Inflammatory macrophage treated with lipopolysaccharide for 1 hour (primary cell): ENCODE measurements around the gene MTFP1.
"Not testable (repeated sequence)": the region's sequence is repeated elsewhere in the genome, so short reads cannot be mapped to it uniquely, and the experiment has no call there.

Experiments
- DNase-seq, 2 donors: peaks; one replicate each; pipeline ENCODE4 v3.0.0-alpha.2; 2020 to 2022

Gene MTFP1, protein sequence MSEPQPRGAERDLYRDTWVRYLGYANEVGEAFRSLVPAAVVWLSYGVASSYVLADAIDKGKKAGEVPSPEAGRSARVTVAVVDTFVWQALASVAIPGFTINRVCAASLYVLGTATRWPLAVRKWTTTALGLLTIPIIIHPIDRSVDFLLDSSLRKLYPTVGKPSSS

DNA sequence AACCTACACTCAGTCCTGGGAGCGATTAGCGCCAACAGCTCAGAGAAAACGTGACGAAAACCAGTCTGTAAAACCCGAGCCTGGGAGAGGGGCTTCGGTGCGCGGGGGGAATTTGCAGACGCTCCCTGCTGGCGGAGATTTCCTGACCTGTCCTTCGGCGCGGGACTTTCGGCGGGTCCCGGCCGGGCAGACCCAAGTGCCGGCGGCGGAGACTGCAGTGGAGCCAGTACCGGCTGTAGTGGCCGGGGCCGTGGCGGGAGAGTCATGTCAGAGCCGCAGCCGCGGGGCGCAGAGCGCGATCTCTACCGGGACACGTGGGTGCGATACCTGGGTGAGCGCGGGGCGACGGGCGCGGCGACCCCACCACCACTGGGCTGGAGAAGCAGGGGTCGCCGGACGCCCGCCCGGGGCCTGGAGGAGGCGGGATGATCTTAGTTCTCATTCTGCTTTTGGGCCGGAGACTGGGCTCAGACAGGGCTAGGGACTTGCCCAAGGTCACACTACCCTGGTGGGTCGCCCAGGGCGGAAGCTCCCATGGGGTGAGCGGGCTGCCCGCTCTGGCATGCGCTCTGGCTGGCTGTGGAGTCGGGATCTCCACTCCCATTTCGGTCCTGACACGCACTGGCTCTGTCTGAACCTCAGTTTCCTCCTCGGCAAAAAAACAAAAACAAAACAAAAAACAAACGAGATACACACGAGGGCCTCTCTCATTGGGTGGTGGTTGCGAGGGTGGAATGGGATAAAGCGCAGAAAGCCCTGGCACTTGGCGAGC, at the start of gene MTFP1:
Gene MTFP1 (plus strand): TSS at position 153 of the 772 bp plus-strand sequence. CDS start 112 bp downstream, at position 265.
- peak; percentile 53 to 76 for DNase-seq

DNA sequence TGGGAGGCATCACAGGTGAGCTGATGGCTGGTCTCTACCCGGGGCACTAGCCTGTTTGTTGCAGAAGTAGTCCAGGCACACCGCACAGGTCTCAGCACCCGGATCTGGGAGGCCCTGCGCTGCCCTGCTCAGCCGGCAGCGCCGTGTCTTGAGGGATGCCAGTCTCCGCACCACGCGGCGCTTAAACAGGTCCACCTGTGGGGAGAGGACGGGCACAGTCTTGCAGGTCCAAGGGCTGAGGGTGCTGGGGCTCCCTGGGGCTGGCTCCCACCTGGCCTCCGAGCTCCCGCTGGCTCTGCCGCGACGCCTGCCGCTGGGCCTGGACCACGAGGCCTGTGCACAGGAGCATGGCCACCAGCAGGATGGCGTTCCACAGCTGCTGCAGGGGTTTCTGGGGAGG, 45.6 kb upstream of the MTFP1 start:
- DNase-seq, result no peak

DNA sequence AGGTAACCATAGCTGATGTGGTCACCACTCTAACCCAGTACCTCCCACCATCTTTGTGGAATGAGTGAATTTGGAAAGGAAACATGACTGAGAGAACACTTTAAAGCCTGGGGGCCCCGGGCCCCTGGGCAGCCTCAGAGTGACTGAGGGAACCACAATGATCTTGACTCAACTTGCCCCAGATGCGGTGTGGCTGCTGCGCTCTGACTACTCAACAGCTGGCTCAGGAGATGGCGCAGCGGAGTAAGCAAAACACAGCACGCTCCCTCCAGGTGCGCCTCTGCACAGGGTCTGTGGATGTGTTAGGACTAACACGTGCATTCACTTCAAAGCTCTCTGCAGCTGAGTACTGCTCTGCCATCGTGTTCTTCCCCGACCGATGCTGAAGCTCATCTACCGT, 44.3 kb upstream of the MTFP1 start:
- DNase-seq, result no peak

DNA sequence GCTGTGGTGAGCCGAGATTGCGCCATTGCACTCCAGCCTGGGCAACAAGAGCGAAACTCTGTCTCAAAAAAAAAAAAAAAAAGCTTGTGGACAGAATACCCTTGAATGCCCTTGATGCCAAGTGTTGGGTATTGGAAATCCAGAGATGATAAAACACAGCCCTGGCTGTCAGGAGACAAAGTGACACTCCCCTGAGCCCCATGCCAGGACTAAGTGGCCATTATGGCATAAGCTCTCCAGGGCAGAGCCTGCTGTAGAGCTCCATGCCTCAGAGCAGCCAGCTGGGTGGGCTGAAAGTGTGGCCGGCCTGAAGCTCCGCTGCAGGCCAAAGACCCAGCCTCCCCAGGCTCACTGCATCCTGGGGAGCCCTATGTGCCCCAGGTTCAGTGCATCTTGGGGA, 43.2 kb upstream of the MTFP1 start:
- no peak for DNase-seq

DNA sequence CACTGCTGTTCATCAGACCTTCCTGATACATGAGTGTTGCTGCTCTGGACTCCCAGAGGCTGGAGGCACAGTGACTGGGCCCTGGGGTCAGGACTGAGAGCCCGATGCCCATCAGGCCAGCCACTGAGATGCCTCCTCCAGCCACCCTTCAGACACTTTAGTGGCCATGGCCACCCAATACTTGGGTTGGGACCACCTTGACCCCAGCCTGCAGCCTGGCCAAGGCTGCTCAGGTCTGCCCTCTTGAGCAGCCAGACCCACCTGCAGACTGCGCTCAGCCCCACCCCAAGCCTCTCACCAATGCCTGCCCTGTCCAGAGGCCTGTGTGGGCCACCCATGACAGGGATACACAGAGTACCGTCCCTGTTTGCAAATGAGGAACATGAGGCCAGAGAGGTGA, 42.5 kb upstream of the MTFP1 start:
- DNase-seq, result no peak

DNA sequence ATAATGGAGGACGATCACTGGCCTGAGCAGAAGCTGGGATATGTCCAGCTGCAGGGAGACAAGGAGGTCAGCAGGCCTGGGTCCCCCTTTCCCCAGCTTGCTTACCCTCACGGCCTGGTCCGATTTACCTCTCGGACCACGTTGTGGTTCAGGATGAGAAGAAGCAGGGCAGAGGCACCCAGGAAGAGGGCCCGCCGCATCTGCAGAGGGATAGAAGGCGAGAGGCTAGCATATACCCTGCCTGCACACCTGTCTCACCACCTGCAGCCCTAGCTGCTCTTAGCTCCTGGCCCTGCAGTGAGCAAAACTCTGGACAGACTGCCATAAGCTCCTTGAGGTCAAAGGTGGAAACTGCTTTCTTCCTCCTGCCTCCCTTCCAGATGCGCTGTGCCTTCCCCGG, 39.6 kb upstream of the MTFP1 start:
- DNase-seq, result no peak

DNA sequence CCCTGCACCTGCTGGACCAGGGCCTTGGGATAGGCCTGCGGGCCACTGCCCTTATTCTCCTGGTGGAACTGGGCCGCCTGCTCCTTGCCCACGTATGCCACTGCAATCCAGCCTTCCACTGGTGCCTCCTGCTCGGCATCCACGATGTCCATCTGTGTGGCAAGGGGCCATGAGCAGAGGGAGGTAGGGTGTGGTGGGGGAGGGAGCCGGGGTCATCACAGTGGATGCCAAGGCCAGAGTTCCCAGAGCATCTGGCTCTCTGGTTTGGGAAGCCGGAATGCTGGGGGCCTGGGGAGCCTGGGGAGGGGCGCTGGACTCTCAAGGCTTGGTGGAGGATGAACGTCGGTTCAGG, 39.0 kb upstream of the MTFP1 start:
- no peak for DNase-seq

DNA sequence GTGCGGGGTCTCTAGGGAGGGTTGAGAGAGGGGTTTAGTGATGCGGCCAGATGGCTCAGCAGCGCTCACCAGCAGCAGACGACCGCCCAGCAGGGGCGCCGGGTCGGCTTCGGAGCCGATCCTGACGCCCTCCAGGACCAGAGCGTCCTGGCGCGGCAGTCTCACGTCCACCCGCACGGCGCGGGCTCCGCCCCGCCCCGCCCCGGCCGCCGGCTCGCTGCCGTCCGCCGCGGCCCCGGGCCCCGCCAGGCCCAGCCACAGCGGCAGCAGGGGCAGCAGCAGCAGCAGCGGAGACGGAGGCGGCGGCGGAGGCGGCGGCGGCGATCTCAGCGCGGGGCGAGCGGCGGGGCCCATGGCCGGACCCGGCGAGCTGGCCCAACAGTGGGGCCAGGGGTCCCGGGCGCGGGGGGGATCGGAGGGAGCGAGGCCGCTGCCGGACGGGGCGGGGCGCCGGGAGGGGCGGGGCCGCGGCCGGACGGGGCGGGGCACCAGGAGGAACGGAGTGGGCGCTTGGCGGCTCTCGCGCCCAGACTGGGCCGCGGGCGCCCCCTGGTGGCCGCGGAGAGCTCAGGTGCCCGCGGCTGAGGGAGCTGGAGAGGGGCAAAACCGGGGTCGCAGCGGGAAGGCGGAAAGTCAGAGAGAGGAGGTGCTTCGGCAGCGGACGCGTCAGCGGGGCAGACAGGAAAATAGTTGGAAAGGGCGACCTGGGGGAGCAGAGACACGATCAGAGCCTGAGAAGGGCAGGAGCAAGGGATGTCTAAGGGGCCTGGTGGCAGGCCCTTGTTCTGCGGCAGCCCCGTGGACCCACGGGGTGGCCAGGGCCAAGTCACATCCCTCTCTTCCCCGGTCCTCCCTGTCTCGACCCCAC, 38.4 kb upstream of the MTFP1 start, which contains the start of gene RNF215:
Gene RNF215 (minus strand): TSS at position 452 of the 868 bp plus-strand sequence. CDS start 98 bp downstream, at position 354.
- peak; percentile 60 to 90 for DNase-seq

DNA sequence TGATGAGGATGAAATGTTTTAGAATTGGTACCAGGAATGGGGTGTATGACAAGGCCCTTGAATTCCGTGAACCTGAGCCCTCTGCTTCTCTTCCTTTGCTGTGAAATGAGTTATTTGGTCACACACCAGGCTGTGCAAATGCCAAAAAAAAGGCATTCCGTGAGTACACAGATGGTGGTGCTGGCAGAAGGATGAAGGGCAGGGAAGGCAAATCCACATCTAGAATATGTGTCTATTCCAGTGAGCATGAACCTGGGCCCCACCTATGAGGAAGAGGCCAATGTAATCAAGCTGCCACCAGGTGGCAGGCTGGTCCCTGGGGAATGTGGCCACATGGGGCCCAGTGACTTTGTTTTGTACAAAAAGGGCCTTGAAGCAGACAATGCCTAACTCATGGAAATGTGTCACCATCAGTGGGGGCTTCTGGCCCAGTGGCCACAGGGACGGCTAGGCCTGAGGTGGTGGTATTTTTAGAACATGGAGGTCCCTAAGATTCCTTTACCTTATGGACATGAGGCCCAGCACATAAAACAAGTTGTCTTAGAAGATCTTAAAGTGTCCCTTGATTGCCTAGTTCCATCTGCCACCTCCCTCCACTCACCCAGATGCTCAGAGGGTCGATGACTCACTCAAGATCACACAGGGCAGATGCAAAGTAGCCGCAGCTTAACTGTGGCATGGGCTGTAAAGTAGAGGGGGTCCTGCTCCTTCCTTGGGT, 34.4 kb upstream of the MTFP1 start:
- peak; percentile 66 to 87 for DNase-seq

DNA sequence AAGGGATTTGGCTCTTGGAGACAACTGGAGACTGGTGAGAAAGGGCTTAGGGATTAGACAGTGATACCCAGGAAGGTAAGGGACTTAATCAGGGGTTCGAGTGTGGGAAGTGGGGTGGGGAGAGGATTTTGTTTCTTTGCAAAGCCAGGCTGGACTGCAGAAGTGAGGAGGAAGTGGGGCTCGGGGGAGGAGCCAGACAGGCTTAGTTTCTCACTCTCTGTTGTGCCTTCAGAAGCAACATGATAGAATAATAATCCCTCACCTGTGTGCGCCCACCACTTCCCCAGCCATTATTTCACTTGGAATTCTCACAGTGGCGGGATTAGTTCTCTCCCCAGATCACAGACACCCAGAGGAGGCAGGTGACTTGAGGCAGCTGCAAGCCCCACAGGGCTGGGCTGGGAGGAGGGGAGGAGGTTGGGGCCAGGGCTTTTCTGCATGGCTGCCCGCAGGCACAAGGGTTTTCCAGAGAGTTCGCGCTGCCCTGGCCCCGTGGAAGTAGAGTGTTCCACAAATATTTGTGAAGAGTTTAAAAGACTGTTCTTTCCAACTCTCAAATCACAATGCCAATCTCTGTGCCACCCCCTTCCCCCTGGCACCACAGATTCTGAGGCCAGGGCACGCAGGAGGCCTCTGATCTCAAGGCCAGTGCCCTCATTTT, 32.8 kb upstream of the MTFP1 start:
- DNase-seq, result no peak

DNA sequence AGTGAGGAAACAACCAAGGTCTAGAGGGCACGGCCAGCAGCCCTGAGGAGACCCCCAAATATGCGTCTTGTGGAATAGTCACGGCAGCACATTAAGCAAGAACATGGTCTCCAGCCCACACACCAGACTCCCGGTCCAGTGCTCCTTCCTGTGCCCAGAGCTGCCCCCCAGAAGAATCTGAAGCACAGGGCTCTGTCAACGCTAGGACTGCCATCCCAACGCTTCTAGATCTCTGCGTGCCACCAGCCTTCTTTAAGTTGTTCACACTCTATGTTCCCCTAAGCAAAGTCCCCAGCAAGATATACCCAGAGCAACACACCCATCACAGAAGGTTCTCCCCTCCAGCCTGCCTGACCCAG, 32.3 kb upstream of the MTFP1 start:
- DNase-seq, result no peak

DNA sequence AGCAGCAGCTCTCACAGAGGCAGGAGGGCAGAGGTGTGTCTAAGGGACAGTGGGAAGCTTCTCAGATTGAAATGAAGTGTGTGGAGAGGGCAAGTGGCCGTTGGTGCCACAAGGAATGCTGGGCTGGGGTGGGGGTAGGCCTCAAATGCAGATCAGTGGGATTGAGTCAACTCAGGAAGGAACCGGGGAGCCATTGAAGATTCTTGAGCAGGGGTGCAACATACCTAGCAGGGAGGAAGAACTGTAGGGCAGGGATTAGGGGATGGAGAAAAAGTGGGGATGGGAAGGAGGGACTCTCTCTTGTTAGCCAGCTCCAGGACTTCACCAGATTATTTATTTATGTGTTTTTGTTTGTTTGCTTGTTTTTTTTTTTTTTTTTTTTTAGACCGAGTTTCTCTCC, 31.7 kb upstream of the MTFP1 start:
- no peak for DNase-seq

DNA sequence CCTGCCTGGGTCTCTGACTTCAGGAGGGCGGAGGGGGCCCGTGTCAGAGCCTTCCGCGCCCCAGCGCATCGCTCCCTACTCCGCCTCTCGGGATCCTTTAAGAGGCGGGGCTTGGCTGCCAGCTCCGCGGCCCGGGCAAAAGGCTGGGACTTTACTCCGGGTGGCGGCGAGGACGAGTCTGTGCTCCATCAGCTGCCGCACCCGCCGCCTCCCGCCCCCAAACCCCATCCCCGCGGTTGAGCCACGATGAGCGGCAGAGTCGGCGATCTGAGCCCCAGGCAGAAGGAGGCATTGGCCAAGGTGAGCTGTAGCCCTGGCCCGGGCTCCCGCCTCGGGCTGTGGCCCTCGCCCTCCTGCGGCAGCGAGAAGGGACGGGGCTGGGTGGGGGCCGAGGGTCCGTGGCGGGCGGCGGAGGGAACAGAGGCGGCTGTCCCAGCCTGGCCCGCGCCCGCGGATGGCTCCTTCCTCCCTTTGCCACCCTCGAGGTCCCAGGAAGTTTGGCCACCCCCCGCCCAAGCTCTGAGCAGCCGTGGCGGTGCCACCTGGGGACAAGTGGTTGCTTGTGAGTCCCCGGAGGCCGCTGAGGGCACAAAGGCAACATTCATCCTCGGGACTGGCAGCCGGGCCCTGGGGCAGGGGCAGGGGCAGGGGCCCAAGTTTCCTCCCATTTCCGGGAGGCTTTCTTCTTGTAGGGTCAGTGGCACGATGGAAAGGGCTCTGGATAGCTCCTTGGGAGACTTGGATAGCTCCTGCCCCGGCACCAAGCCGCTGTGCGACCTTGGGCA, 28.5 kb upstream of the MTFP1 start, which contains the start of gene SEC14L2:
Gene SEC14L2 (plus strand): TSS at position 148 of the 785 bp plus-strand sequence. CDS start 99 bp downstream, at position 247.
- peak in 1 of 2 donors; percentile 31 for DNase-seq

DNA sequence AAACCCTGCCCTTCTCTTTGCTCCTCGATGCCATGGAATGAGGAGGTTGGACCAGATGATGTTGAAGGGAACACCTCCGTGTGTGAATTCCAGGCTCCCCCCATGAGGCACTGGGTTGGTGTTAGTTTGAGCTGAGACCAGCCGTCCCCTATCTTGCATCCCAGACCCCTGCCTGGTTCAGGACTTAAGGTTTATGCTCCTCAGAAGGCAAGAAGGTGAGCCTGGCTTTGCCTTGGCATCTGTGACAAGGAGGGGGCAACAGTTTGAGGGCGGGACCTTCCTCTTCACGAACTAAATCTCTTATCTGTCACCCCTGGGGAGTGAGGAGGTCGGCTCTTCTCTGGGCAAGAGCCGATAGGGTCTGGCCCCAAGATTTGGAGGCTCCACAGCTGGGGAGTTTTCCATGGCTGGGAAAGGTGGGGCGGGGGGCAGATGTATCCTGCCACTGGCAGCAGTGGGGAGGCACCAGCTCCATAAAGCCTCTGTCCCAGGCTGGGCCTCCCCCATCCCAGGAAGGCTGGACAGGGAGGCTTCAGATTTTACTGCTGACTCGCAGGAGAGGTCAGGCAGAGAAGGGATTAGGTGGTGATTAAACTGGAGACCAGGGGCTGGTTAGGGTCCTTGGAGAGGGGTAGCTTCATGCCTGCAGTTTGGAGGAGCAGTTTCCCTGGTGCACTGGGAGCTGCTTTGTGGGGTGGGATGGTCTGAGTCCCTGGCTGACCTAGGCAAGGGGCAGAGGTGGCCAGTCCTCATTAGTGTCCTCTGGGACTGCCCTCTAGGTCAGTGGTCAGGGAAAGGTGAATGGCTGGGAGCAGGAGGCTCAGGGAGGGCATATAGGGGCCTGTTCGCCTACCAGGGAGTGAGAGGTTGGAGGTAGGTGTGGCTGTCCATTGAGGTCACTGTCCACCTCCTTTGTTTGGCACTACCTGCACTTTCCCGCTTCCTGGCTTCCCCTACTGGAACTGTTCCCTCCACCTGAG, 27.6 kb upstream of the MTFP1 start:
- DNase-seq, result no peak

DNA sequence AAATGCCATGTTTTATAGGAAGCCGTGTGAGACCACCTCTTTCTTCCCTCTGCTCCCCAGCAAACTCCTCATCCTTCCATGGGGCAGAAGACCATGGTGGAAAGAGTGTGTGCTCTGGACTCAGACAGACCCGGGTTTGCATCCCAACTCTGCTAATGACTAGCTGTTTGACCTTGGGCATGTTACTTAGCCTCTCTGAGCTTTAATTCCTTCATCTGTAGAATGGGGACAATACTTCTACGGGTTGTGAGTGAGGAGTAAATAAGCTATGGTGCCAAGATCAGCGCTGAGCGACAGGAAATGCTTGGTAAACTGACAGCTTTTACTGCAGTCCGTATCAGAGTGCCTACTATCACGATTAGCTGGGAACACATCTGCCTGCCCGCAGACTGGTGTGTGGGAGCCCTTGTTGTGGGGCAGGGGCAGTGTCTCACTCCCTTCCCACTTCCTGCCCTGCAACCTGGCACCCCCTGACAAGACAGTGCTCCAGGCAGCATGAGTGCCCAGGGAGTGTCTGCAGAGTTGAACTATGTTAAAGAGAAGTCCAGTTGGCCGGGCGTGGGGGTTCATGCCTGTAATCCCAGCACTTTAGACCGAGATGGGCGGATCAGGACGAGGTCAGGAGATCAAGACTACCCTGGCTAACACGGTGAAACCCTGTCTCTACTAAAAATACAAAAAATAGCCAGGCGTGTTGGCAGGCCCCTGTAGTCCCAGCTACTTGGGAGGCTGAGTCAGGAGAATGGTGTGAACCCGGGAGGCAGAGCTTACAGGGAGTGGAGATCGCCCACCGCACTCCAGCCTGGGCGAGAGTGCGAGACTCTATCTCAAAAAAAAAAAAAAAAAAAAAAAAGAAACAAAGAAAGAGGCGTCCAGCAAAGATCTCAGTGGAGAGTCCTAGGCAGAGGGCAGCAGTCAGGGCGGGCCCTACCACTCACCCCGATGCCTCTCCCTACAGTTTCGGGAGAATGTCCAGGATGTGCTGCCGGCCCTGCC, 26.6 kb upstream of the MTFP1 start:
- DNase-seq, result no peak

DNA sequence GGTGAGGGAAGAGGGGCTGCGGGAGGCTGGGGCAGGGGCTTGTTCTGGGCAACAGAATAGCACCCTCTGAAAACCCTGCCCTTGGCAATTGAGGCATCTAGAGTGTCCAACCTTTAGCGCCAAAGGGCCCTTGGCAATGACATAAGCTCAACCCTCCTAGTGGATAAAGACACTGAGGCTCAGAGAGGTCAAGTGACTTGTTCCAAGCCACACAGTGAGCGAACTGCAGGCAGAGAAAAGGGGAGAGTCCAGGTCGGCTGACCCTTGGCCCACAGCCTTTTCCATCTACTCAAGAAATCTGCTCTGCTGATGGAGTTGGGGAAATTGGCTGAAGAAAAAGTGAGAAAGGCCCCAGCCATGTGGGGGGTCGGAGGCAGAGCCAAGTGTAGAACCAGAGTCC, 25.9 kb upstream of the MTFP1 start:
- DNase-seq, result no peak

DNA sequence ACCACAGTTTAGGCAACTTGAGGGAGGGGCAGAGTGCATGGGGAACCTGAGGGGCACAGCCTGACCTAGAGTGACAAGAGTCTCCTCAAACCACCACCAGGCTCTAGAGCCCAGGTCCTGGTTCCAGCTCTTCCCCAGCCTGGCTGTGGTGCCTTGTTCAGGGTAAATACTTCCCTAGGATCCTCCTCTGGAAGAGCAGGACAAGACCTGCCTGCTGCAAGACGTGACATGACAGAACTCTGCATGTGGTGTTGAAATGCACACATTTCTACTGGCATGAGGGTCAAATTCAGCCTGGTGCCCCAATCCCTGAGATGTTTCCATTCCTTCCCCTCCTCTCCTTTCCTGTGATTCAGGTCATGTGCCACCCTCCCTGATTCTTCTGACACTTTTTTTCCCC, 25.4 kb upstream of the MTFP1 start:
- DNase-seq, result no peak

DNA sequence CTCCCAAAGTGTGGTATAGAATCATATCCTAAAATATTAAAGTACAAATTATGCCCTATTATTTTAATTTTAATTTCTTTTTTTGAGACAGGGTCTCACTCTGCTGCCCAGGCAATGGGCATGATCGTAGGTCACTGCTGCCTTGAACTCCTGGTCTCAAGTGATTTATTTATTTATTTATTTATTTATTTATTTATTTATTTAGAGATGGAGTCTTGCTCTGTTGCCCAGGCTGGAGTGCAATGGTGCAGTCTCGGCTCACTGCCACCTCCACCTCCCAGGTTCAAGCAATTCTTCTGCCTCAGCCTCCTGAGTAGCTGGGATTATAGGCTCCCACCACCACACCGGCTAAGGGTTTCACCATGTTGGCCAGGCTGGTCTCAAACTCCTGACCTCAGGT, 24.5 kb upstream of the MTFP1 start:
- not testable (repeated sequence) for DNase-seq
